ENCODE measurements around the gene UBAC2.

DNA sequence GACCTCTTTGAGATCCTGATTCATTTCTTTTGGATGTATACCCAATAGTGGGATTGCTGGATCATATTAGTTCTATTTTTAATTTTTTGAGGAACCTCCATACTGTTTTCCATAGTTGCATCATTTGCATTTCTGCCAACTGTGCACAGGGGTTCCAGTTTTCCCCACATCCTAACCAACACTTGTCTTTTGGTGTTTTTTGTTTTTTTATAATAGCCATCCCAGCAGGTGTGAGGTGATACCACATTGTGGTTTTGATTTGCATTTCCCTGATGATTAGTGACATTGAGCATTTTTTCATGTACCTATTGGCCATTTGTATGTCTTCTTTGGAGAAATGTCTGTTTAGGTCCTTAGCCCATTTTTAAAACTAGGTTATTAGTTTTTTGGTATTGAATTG is 125.4 kb downstream of the UBAC2 start:
- no peak for TF ChIP-seq CTCF (IDR thresholded peaks at IDR 0.05)
- TF ChIP-seq POLR2A (IDR thresholded peaks at IDR 0.05), result no peak

Data from heart left ventricle (tissue), 13 donors.